Hematopoietic multipotent progenitor cell (in vitro differentiated cells): ENCODE measurements around the gene CASZ1. TPM values are rescaled to one million over a fixed set of nuclear protein-coding genes. Genes with fewer than 3 reads are reported as not detected.
A peak's percentile ranks its signal among the peaks of the same experiment; 100 is the strongest.

Source experiments
- DNase-seq, 3 donors: peaks; one replicate each; pipeline ENCODE4 v3.0.0-alpha.2; 2011 to 2015; ENCODE audit warnings: low read depth in 2 of 3, low spot score in 2 of 3
- total RNA-seq: library from RNA; depleted of rRNA; stranded (reverse); fragments of >200 nt; gene quantifications from one replicate; pipeline ENCODE4 v1.2.3, GENCODE V29; 2012

CASZ1 gene
- total RNA-seq, 1 donor = 6.2 TPM

DNA sequence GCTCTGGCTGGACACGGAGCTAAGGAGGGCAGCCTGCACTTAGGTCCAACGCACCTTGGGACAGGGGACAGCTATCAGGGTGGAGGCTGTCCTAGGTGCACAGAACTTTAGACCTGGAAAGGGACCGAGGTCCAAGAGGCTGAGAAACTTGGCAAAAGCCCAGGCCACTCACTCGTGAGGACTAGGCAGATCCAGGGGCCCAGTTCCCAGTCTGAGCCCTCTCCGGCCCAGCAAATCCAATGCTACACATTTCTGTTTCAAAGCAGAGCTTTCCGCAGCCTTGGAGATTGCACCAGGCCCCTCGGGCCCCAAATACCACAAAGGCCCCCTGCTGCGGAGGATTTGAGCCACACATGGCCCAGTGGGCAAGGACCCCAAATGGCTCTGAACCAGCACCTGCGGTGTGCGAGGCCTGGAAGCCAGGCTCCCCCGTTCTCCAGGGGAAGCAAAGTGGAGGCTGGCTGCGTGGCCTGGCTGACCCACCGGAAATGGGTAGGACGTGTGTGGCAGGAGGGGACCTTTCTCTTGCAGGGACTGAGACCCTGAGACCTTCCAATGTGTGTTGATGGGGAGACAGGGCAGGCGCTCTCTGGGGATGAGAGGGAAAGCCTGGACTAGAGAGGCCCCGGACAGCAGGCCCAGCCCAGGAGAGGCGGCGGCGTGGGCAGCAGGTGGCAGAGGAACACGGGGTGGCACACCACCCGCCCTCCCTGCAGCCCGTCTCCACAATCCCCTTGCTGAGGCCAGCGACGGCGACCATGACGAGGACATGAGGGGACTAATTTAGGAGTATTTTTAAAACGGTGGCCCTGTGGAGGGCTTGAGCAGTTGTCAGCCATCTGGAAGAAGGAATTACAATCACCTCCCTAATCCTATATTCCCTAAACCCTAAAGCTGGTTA is 118.7 kb downstream of the CASZ1 start:
- no peak for DNase-seq

DNA sequence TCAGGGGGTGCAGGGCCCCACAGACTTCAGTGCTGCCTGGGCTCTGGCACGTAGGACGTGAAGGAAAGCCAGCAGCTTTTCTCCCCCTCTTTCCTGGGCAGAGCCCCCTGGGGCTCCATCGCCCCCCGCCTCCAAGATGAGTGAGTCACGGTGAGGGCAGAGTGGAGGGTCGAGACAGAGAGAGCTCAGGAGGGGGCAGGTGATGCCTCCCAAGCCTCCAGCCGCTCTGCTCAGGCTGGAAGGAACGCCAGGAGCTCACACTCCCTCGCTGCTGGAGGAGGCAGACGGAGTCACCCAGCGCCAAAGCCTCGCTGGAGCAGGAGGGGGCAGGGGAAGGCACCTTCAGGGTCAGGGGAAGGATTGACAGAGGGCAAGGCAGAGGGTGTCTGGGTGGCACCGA is 119.5 kb downstream of the CASZ1 start:
- no peak for DNase-seq

DNA sequence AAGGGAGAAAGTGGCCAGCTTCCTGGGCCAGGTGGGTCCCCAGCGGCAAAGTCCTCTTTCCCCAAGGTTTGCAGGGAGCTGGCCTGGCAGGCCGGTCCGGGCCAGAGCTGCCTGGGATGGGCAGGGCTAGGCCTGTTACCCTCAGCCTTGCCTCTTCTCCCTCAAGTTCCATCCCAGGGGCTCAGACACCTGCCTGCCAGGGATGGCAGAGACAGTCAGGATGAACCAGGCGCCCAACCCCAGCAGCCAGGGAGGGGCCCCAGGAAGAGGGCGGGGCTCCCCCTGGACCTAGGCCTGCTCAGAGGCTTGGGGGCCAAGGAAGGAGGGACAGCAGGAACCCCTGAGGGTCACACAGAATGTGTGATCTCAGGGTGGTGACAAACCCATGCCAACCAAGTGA is 120.6 kb downstream of the CASZ1 start:
- DNase-seq = no peak

DNA sequence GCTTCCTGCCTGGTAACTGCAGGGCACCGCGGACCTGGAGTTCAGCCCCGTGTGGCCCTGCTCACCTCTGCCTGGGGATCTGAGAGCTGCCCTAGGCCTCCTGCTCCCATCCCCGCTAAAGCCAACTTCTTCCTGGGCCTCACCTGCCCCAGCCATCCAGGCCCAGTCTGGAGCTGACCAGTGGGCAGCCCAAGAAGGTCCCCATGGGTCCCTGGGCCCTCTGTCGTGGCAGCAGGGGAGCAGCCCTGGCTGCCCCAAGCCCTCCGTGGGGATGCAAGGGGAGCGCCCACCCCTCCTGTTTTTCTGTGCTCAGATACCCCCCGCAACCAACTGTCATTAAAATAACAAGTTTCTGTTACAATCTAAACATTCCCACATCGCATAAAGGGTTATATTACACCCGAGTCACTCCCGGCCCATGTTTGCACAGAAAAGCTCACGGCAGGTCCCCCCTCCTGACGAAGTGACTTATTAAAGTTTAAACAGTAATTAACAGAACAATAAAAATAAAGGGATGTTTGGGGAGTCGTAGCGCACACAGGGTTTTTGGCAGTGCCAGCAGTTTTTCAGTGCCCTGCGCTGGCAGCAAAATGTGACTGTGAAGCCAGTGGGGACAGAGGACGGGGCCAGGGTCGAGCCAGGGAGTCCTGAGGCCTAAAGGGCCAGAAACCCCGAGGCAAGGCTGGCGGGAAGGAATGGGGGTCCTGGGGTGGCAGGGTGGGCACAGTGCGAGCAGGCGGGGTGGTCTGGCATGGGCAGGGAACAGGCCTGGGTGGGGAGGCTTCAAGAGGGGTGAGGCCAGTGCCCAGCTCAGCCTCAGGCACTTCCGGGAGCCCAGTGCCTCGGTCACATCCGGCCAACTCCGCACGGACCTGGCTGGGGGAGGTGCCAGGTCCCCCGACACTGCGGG is 121.5 kb downstream of the CASZ1 start:
- no peak for DNase-seq

DNA sequence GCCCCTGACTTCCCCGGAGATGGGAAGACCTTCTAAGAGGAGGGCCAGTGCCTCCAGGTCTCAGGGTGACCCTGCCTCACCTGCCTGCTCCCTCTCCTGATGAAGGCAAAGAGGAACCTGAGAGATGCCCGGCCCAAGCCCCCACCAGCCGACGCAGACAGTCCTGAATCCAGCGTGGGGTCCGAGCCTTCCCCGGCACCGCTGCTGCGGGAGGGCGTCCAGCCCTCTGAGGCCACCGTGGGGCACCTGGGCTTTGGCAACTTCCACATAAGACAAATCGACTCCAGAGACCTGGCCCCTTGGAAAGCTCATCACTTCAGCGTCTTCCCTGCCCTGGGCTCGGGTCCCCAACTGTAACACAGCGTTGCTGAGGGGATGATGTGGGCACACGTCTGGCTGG is 122.2 kb downstream of the CASZ1 start:
- DNase-seq = no peak

DNA sequence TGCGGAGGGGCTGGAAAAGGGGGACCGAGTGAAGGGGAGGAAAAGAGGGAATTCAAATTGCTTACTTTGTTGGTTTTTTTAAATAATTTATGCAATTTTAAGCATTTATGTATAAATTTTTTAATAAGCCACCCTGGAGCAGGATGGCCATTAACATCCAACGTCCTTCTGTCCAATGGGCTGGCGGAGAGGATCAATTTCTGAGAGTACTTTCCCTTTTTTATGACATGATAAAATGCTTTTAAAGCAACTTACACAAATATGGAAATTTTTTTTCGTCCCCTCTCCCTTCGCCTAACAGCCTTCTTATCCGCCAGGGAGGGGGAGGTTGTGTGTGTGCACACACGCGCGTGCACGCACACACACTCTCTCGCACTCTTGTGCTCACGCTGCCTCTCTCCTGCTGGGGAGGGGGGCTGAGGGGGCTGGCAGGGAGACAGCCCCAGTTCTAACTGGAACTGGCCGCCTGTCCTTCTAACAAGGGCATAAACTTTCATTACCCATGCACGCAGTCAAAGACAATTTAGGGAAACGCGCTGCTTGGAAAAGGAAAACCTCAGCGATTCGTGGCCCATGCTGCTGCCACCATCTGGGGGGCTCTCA is 123.2 kb downstream of the CASZ1 start:
- no peak for DNase-seq

DNA sequence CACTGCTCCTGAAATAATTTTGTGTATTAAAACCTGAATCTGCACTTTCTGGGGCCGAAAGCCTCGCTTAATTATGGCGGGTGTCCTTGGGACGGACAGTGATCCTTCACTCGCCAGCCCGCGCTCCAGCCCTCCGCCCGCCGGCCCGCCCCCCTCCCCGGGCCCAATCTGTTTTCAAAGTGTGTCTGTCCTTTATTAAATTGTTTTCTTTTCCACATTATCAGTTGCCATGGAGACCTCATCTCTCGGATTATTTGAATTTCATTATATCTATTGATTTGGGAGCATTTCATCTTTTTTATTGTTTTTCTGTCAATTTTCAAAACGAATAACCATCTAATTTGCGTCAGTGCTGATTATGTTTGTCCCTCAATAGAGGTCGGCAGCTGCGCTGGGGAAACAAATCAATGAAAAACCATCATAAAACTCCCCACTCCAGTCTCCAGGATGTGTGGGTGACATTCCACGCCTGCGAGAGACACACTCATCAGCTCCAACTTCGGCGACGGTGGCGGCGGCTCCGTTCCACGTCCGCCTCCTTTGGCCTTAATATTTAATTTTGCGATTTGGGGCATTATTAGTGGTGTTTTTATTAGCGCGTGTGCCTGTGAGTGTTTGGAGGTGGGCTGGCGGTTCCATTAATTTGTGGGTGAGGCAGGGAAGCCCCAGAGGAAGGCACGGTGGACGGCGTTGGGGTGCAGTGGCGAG is 123.9 kb downstream of the CASZ1 start:
- DNase-seq = no peak

DNA sequence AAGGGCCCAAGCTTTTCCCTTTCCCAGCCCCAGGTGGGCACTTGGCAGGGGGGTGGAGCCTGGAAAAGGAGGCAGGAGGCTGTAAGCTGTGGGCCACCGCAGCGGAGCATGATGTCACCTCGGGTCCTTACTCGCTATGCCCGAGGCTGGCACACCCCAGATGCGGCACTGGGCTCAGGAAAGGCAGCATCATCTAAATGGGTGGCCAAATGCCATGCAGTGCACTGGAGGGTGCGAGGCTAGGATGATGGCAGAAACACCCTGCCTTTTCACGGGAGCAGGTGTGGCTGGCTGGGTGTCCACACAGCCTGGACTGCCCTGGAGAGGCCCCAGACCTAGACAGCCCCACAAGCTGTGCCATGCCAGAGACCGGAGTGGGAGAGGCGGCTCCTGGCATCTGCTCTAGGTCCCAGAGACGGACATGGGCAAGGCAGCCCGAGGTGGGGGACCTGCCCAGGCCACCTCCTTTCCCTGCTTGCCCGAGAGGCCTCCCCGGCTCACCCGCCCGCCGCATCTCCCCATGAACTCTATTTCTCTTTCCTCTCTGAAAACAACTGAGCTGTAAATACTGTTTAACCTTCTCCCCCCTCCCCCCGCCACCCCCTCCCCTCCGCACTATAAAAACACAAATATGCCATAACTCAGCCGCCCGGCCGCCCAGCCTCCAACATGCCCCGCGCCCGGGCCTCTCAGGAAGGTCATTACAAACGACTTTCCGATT is 124.7 kb downstream of the CASZ1 start:
- no peak for DNase-seq

DNA sequence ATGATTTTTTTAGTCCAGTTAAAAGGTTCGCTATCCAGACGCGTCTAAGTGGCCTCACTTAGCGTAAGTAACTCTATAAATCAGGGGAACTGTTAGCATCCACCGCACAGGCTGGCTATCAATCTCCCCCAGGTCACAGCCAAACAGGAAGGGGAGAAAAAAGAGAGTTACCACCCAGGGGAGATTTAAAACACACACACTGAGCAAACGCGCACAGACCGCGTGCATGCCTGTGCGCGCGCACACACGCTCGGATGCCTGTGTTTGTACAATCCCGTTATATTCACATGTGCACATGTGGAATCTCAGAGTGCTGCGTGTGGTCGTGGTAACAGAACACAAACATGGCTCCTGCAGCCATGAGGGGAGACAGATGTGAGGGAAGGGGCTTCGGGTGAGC is 125.4 kb downstream of the CASZ1 start:
- DNase-seq = peak in 2 of 3 donors; percentile 31 to 64

DNA sequence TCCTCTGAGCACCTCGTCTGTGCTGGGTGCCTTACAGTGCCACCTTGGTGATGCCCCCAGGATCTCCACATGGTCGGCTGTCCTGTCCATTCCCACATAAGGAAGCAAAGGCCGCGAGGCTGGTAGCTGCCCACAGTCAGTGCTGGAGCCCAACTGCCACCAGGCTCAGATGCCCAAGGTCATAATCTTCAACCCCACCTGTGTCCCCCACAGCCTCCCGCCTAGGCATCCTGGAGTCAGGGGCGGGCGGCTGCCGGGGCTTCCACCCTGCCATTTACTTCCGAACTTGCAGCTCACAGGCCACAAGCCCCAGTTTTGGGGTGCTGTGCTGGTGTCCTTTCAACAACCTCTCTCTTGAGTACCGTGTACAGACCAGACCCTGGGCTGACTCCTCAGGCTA is 126.3 kb downstream of the CASZ1 start:
- DNase-seq = no peak

DNA sequence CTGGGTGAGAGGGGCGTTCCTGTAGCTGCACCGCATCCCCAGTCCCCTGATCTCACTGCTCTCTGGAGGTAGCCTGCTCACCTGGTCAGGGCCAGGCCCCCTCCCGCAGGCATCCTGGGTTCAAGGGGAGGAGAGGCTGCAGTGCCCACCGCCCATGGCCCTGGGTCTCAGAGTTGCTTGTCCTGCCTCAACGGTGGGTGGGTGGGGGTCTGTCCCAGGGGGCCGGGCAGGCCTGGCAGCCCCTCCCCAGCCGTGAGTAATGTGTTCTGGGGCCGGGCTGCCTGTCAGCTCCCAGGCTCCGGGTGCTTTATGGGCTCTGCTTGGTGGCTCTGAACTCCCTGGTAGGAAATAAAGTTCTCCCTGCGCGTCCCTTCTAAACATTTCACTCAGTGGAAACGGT is 126.9 kb downstream of the CASZ1 start:
- no peak for DNase-seq

DNA sequence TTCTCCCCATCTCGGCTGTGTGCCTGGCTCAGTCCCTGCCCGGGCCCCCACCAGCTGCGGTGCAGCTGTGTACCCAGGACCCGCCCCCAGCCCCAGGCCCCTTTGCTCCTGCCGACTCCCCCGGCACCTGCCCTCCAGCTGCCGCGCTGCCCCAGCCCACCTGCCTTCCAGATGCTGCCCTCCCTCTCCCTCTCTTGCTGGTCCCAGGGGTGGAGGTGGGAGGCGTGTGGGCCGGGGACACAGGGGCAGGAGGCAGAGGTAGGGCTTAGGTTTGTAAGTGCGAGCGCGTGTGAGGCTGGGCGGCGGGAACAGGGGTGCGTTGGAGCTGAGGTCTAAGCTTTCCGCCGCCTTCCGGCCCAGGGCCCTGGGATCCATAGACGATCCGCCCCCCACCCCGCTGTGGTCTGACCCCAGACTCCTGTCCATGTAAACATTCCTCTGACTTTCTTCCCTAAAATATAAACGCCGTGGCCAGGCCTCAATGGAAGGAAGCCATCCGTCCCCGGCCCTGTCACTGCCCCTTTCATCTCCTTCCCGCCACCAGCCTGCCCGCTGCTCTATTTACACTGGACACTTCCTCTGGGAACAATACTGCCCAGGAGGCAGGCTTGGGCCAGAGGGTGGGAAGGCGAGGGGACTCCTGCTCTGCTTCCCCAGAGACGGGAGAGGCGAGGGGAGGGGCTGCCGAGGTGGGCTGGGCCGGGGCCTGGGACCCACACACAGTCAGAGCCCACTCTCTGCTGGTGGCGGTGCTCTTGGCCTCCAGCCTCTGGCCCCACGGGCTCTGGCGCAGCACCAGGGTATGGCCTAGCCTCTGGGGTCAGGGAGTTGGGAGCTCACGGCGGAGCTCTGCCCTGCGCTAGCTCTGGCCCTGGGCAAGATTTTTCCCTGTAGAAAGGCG is 128.3 kb downstream of the CASZ1 start:
- no peak for DNase-seq

DNA sequence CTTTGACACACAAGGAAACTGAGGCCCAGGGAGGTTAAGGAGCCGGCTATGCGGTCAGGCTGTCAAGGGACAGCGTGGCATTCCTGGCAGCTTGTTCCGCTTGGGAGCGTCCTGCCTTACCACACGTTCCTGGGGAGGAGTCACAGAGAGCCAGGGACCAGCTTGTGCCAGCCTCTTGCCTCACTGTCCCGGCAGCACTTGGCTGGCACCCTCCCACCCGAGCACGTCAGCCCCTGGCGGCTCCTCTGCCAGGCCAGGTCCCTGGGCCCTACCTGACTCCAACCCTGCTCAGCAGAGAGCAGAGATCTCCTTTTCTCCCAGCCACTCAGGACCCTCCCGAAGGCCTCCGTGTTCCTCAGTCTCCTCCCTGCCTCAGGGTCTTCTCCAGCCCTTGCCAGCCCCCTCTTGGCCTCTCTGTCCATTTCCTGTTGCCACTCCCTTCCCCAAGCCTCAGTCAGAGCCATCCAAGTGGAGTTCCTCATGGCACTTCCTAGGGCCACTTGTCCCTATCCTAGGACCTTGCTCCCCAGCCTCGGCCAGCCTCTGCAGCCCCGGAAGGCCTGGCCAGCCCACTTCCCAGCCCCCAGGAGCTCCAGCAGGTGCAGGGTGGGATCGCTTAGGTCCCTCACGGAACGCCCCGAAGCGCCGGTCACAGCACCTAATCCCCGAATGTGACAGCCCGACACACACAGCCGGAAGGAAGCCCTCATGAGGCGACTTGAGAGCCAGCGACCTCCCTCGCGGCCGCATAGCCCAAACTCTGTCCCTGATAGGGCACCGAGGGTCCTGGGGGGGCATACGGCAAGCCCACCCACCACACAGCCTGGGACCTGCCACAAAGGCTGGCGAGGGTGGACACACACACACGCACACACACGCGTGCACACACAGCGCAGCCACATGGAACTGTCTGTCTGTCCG is 130.3 kb downstream of the CASZ1 start:
- no peak for DNase-seq

DNA sequence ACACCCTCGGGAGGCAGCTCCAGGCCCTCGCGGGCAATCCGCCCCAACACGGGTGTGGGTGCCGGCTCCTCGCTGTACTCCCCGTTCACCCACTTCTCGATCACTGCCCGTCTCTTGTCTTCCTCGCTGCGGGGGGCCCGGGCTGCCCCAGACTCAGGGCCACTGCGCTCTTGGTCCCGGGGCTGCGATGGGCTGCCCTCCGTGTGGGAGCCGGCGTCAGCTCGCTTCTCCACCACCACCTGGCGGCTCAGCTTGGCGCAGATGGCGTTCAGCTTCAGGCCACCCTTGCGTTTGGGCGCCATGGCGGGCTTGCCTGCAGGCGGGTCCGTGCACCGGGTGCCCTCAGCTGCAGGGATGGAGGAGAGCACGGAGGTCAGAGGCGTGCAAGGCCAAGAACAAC is 131.2 kb downstream of the CASZ1 start:
- no peak for DNase-seq

DNA sequence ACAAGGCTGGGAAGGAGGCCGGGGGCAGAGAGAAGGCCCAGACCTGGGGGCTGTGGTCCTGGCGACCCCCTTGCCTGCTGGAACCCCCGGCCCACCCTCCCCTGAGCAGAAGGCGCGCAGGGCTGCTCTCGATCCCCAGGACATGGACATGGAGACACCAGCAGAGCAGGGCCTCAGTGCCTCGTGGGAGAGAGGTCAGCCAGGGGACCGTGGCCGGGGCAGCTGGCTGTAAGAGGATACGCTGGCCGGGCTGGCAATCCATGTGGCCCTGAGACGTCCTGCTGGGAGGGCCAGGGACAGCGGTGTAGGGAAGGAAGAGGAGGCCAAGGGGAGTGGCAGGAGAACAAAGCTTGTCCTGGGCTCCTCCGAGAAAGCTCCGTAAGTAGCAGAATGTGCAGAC is 132.2 kb downstream of the CASZ1 start:
- DNase-seq = no peak

DNA sequence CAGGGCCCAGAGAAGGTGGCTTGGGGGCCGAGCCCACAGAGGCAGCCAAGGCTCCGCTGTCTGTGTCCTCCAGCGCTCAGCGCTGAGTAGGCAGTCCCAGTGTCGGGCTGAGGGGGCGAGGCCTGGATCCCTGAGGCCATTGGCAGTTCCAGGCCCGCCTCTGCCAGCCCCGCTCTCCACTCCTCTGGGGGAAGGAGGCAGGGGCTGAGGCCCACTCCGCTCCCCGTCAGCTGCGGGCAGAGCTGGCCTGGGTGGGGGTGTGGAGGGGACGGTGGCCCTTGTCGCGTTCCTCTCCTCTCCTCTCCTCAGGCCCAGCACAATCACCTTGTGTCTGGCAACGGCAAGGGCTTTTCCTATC is 132.8 kb downstream of the CASZ1 start:
- DNase-seq = no peak

DNA sequence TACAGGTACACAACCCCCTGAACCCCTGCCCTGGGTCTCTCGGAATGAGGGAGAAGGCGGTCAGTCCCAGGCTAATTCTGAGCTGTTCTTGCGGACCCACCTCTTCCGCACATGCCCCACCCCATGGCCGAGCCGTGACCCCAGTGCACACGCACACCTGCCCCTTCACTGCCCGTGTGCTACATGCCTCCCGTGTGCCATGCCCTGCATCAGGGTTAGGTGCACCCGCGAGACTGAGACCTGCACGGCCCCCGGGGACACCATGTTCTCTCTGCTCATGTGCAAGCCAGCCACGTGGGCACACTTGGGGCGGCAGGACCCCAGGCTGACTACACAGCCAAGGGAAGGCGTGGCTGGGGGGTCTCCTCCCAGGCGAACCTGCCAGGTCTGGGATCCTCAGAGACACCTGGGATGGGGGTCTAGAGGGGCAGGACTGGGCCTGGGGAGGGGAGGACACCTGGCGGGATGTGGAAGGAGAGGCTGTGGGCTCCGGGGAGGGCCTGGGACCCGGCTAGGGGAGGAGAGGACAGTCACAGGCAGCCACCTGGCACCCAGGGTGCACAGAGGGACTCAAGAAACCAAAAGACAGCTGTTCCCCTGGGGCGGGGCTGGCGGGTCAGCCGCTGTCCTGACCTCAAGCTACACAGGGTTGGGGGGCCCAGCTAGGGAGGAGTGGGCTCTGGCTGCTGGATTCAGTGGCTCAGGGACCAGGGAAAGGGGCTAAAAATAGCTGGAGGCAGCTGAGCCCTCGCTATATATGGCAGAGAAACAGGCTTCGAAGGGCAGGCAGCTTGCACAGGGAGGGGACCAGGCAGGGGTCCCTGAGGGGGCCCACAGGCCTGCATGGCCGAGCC is 133.4 kb downstream of the CASZ1 start:
- no peak for DNase-seq
